GM19438 (cell line): ENCODE measurements around the gene GALNT2.

Experiments used
- ATAC-seq: cut with Tn5 transposase; IDR thresholded peaks from one replicate; pipeline ENCODE4 v1.9.1; 2021; ENCODE audit warnings: low read depth; ENCODE audit not compliant: unreplicated experiment

The GALNT2 gene

GRCh38 chr1:230066466-230067404, at the start of gene GALNT2:
Gene GALNT2, plus strand, starts transcription at chr1:230067238. Its CDS starts 43 bp downstream, at chr1:230067281.
- ATAC-seq: peak; percentile 73

GRCh38 chr1:230020451-230020850, 46.6 kb upstream of the GALNT2 start:
- no peak for ATAC-seq

- ATAC-seq: no peak
Observed at GRCh38 chr1:230022666-230023380, 44.2 kb upstream of the GALNT2 start.

GRCh38 chr1:230025686-230026085, 41.4 kb upstream of the GALNT2 start:
- no peak for ATAC-seq

- ATAC-seq: no peak
Observed at GRCh38 chr1:230026139-230026538, 40.9 kb upstream of the GALNT2 start.

GRCh38 chr1:230026572-230026971, 40.5 kb upstream of the GALNT2 start:
- ATAC-seq: no peak

GRCh38 chr1:230028602-230029223, 38.3 kb upstream of the GALNT2 start:
- ATAC-seq: no peak

- ATAC-seq: no peak
Observed at GRCh38 chr1:230029244-230029941, 37.6 kb upstream of the GALNT2 start.

- ATAC-seq: no peak
Observed at GRCh38 chr1:230030122-230030821, 36.8 kb upstream of the GALNT2 start.

- no peak for ATAC-seq
Observed at GRCh38 chr1:230031131-230031530, 35.9 kb upstream of the GALNT2 start.

- no peak for ATAC-seq
Observed at GRCh38 chr1:230032516-230033281, 34.3 kb upstream of the GALNT2 start.

- ATAC-seq: peak; percentile 68
Observed at GRCh38 chr1:230037261-230037660, 29.8 kb upstream of the GALNT2 start.

GRCh38 chr1:230040440-230040839, 26.6 kb upstream of the GALNT2 start:
- ATAC-seq: no peak

GRCh38 chr1:230043081-230043480, 24.0 kb upstream of the GALNT2 start:
- no peak for ATAC-seq

GRCh38 chr1:230044729-230045128, 22.3 kb upstream of the GALNT2 start:
- no peak for ATAC-seq

GRCh38 chr1:230047114-230047865, 19.7 kb upstream of the GALNT2 start:
- no peak for ATAC-seq

- no peak for ATAC-seq
Observed at GRCh38 chr1:230048322-230048721, 18.7 kb upstream of the GALNT2 start.

- no peak for ATAC-seq
Observed at GRCh38 chr1:230048922-230049321, 18.1 kb upstream of the GALNT2 start.

GRCh38 chr1:230049731-230050130, 17.3 kb upstream of the GALNT2 start:
- ATAC-seq: no peak
